T-helper 17 cell (primary cell): ENCODE data around the gene RBPJL. TPM values are rescaled to one million over a fixed set of nuclear protein-coding genes. Genes with fewer than 3 reads are reported as not detected.

Experiments used
- ATAC-seq: fragments of 150-1000 bp; cut with Tn5 transposase; 2 replicates; pipeline ENCODE4 v1.10.0; 2021; ENCODE audit warnings: mild to moderate bottlenecking, moderate library complexity
- DNase-seq, 3 donors: peaks; one replicate each; pipeline versions ENCODE4 v3.0.0 to v3.0.0-alpha.2; 2020 to 2021
- H3K9me3 ChIP-seq: one replicate; pipeline ENCODE4 v1.7.0; 2013; ENCODE audit warnings: low read length, mild to moderate bottlenecking; ENCODE audit not compliant: control insufficient read depth, poor library complexity, severe bottlenecking
- H3K27ac Mint-ChIP-seq: one replicate; pipeline ENCODE4 v1.8.0; 2022; ENCODE audit warnings: mild to moderate bottlenecking, moderate library complexity, mixed read lengths
- H3K27me3 Mint-ChIP-seq: one replicate; pipeline ENCODE4 v1.8.0; 2022; ENCODE audit warnings: mixed read lengths
- H3K36me3 Mint-ChIP-seq: one replicate; pipeline ENCODE4 v1.8.0; 2022; ENCODE audit warnings: low read depth, mixed read lengths
- H3K4me1 Mint-ChIP-seq: one replicate; pipeline ENCODE4 v1.8.0; 2022; ENCODE audit warnings: mild to moderate bottlenecking, mixed read lengths
- H3K4me3 Mint-ChIP-seq: one replicate; pipeline ENCODE4 v1.8.0; 2022; ENCODE audit warnings: mild to moderate bottlenecking, moderate library complexity, mixed read lengths
- total RNA-seq, 4 donors: library from RNA in 2 of 4; stranded (reverse) in 2 of 4; gene quantifications; one replicate each; pipeline ENCODE4 v1.2.3 and lab custom pipeline; 2022 to 2026

The RBPJL gene
- total RNA-seq, 2 donors from 2014 or later = not detected

DNA sequence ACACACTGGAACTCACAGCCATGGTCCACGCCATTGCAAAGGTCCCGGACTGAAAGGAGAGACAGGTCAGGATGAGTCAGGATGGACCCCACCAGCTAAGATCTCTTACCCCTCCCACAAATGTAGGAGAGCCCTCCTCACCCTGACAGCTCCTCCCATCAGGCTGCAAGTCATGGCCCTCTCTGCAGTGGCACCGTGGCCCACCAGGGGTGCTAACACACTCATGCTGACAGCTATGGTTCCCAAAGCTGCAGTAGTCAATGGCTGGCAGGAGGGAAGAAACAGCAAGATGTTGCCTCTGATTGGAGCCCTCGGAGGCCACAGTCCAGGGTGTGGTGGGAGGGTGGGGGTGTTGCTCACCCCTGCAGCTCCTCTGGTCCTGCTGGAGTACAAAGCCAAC, 5.7 kb upstream of the RBPJL start:
- peaks cover 5% of the 10 kb centered on the region for H3K4me1 Mint-ChIP-seq
- H3K36me3 Mint-ChIP-seq = peaks cover 7% of the 10 kb centered on the region
- no peaks in the 10 kb centered on the region for H3K9me3 ChIP-seq
- H3K4me3 Mint-ChIP-seq = no peak overlapping the region
- no peak for DNase-seq
- peaks cover 78% of the 10 kb centered on the region for H3K27me3 Mint-ChIP-seq
- peak; percentile 71 for ATAC-seq
- H3K27ac Mint-ChIP-seq = no peak overlapping the region

DNA sequence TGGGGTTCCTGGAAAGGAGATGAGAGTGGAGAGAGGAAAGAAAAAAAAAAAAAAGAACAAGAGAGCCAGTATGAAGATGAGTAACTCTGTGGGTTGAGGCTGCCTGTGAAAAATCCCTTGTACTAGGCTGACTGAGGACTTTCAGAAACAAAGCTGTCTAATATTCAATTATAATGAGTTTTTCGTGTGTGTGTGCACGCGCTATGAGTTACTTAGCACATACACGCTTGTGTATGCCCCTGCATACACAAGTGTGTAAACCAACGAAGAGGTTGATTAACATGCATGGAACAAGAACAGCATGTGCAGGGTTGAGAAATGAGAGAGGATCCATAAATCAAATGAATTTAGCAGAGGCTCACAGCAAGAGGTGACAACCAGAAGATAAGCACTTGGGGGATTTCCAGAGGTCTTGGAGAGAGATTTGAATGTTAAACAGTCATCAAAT, 4.8 kb upstream of the RBPJL start:
- Mint-ChIP-seq H3K4me1 (peaks cover 5% of the 10 kb centered on the region), H3K36me3 (peaks cover 4% of the 10 kb centered on the region), H3K27me3 (peaks cover 78% of the 10 kb centered on the region), H3K27ac (no peak overlapping the region), H3K4me3 (no peak overlapping the region)
- H3K9me3 ChIP-seq = no peaks in the 10 kb centered on the region
- ATAC-seq (no peak), DNase-seq (no peak)

DNA sequence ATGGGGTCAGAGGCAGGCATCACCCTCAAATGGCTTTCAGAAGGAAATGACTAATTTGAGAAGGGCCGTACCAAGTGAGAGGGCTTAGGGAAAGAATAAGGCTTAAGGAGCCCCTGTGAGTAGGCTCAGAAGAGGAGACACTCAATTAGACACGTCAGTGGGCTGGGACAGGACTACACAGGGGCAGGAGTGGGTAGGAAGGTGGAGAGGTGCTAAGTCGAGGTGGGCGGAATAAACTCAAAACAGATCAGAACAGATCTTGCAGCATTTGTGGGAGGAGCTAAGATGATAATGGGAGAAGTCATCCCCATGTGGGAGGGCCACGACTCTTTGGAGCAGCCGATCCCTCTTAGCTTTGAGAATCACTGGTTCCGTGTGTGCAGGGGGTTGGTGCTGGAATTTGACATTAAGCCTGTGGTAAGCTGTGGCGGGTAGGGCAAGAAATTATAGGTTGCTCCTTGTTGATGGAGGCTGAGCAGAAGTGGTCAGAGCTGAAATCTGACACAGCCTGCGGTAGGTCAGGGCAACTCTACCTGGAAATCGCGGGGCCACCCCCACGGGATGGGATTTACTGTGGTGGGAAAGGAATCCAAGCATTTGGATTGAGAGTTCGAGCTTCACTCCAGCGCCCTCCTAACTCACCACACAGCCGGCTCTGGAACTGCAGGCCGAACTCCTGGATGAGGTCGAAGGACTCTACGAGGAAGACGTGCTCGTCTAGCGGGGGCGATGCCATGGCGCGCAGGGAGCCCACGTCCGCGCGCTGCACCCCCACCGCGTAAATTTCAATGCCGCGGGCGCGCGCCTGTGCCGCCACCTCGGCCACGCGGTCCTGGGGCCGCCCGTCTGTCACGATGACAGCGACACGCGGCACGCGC, 2.8 kb upstream of the RBPJL start:
- Mint-ChIP-seq H3K36me3 (peaks cover 4% of the 10 kb centered on the region), H3K27ac (no peak overlapping the region), H3K4me1 (peaks cover 5% of the 10 kb centered on the region), H3K4me3 (no peak overlapping the region), H3K27me3 (peaks cover 76% of the 10 kb centered on the region)
- no peaks in the 10 kb centered on the region for H3K9me3 ChIP-seq
- ATAC-seq = no peak
- no peak for DNase-seq

DNA sequence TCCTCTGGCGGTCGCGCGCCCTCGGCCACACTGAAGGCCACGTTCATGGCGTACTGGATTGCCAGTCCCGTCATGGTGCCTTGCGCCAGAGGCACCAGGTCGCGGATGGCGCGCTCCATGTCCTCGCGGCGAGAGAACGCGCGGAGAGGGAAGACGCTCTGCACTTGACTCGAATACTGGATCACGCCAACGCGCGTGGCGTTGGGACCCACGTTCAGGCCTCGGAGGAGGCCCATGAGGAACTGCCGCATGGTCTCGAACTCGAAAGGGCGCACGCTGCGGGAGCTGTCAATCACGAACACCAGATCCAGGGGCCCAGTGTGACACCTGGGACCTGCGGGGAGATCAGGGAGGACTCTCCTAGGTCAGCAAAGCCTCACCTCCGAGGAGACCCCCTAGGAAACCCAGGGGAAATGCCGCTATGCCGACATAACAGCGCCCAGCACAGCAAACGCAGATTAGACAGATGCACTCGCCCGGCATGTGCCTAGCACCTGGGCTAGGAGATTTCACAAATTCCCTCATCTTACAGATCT, 2.1 kb upstream of the RBPJL start:
- Mint-ChIP-seq H3K27ac (no peak overlapping the region), H3K27me3 (peaks cover 75% of the 10 kb centered on the region), H3K4me1 (peaks cover 5% of the 10 kb centered on the region), H3K4me3 (no peak overlapping the region), H3K36me3 (peaks cover 2% of the 10 kb centered on the region)
- H3K9me3 ChIP-seq = no peaks in the 10 kb centered on the region
- ATAC-seq (no peak), DNase-seq (no peak)

DNA sequence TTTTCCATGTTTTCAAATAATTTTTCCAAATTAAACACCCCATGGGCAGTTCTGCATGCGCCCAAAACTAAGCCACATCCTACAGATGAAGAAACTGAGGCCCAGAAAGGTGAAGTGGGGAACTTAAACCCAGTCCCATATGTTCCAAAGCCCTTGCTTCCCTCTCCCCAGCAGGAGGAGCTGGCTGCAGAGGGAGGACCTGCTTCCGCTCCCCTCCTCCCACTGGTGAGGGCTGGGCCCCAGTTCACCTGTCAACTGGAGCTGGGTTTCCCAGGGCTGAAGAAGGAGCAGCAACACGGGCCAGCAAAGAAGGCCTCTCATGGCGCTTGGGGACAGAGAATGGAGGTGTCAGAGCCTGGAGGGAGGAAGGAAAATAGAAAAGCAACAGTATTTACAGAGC, 1.4 kb upstream of the RBPJL start:
- peaks cover 75% of the 10 kb centered on the region for H3K27me3 Mint-ChIP-seq
- no peak overlapping the region for H3K4me3 Mint-ChIP-seq
- H3K36me3 Mint-ChIP-seq = peaks cover 2% of the 10 kb centered on the region
- ATAC-seq (no peak), DNase-seq (no peak)
- H3K27ac Mint-ChIP-seq = no peak overlapping the region
- peaks cover 5% of the 10 kb centered on the region for H3K4me1 Mint-ChIP-seq
- no peaks in the 10 kb centered on the region for H3K9me3 ChIP-seq

DNA sequence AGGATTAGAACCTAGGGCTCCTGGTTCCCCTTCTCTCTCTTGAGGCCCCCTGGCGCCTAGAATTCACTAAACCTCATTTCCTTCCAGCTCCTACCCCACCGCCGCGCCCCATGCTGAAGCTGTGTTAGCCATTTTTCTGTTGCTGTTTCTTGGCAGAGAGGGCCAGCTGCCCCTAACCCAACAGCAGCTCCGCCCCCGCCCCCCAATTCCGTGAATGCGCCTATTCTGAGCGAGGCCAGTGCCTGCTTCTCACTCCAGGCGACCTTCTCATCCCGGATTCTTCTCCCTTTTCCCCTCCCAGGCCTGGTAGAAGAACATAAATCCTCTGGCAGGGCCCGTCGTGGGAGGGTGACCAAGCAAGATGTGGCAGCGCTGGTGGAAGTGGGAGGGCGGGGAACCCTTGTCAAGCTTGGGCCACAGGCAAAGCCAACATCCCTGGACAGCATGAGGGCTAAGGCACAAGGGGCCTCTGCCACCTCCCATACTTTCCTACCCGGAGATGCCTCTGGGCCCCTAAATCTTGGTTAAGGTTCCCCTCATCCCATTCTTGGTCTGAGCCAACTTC, 518 bp downstream of the RBPJL start:
- Mint-ChIP-seq H3K36me3 (peaks cover 3% of the 10 kb centered on the region), H3K27ac (peak overlapping the region; percentile 45), H3K4me3 (no peak overlapping the region), H3K27me3 (peaks cover 79% of the 10 kb centered on the region), H3K4me1 (peaks cover 8% of the 10 kb centered on the region)
- DNase-seq (no peak), ATAC-seq (no peak)
- H3K9me3 ChIP-seq = no peaks in the 10 kb centered on the region

DNA sequence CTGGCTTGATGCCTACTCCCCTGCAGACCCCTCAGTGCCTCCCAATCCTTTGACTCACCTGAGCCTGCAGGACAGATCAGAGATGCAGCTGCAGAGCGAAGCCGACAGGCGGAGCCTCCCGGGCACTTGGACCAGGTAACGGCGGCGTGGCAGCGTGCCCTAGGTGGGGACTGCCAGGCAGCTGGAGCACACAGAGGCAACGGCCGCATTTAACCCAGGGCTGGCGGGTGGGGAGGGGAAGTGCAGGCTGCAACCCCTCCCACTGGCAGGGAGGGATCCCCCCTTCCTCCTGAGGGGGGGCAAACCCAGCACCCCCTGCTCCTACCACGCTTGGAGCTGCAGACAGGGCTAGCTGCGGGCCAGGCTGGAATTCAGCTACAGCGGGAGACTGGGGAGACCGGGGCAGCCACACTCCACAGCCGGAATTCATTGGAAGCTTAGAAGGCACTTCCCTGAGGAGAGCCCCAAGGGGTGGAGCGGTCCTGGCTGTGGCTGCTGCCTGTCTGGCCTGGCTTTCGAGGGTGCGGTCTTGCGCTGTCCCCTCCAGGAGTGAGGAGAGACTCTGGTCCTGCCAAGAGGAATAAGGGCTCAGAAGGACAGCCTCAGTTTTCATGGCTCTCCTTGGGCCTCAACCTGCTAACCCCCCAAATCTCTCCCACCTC, 1.6 kb downstream of the RBPJL start, which contains the start of gene MATN4:
Gene MATN4, minus strand, starts transcription at position 183 of the 662 bp plus-strand sequence. CDS start 2,717 bp downstream, outside the sequence.
- ATAC-seq = no peak
- no peak within 1 kb of the TSS for H3K4me3 Mint-ChIP-seq
- peaks cover 76% of the 10 kb centered on the region for H3K27me3 Mint-ChIP-seq

DNA sequence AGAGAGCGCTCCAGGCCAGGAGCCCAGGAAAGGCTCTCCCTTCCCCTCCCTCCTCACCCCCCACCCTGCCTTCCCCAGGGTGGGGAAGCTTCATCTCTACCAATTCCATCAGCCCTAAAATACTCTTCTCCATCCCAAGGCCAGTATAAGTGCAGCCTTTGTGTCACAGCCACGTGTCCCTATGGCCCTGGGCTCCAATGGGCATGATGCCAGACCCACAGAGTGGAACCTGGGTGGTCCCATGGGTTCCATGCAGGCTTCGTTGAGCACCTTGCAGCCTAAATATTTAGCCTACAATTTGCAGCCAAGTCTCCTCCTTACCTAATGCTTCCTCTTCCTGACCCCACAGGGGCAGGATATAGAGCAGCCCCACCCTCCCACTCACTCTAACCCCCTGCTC, 2.4 kb downstream of the RBPJL start:
- H3K36me3 Mint-ChIP-seq = peaks cover 3% of the 10 kb centered on the region
- peaks cover 8% of the 10 kb centered on the region for H3K4me1 Mint-ChIP-seq
- H3K27ac Mint-ChIP-seq = no peak overlapping the region
- H3K9me3 ChIP-seq = no peaks in the 10 kb centered on the region
- DNase-seq (no peak), ATAC-seq (no peak)
- peaks cover 76% of the 10 kb centered on the region for H3K27me3 Mint-ChIP-seq
- no peak overlapping the region for H3K4me3 Mint-ChIP-seq

More for the DNA sequence above, 1.6 kb downstream of the RBPJL start, which contains the start of gene MATN4:
- H3K27ac Mint-ChIP-seq = peak within 1 kb of the TSS; percentile 45
- H3K36me3 Mint-ChIP-seq = peaks cover 3% of the 10 kb centered on the region
- H3K4me1 Mint-ChIP-seq = peaks cover 8% of the 10 kb centered on the region
- H3K9me3 ChIP-seq = no peaks in the 10 kb centered on the region
- DNase-seq = no peak

DNA sequence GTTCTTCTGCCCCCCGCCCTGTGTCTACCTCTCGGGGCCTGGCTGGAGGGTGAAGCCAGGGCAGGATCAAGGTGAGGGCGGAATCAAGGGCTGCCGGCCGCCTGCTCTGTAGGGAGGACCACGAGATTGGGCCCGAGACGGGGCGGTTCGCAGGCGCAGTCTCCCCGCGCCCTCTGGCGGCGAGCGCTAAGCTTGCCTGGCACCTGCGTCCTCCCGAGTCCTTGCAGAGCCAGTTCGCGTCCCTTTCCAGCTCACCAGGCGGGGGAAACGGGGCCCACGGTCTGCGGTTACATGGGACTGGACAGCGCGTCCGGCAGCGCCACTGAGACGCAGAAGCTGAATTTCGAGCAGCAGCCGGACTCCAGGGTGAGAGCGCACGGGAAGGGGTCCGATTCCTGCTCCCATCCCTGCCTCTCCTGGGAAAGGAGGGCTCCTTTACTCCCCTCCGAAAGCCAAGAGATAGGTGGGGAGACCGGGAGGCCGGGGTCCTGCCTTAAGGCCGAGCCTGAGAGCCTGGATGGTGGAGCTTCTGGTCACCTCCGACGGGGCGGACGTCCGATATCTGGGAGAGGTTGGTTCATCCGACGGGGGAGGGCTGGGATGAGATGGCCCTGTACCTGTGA, 5.1 kb downstream of the RBPJL start:
- ATAC-seq = peak; percentile 82
- no peaks in the 10 kb centered on the region for H3K9me3 ChIP-seq
- H3K4me3 Mint-ChIP-seq = no peak overlapping the region
- H3K27me3 Mint-ChIP-seq = peaks cover 78% of the 10 kb centered on the region
- peaks cover 8% of the 10 kb centered on the region for H3K4me1 Mint-ChIP-seq
- DNase-seq = peak; percentile 26 to 53 (median 44)
- no peak overlapping the region for H3K27ac Mint-ChIP-seq
- H3K36me3 Mint-ChIP-seq = peaks cover 3% of the 10 kb centered on the region

DNA sequence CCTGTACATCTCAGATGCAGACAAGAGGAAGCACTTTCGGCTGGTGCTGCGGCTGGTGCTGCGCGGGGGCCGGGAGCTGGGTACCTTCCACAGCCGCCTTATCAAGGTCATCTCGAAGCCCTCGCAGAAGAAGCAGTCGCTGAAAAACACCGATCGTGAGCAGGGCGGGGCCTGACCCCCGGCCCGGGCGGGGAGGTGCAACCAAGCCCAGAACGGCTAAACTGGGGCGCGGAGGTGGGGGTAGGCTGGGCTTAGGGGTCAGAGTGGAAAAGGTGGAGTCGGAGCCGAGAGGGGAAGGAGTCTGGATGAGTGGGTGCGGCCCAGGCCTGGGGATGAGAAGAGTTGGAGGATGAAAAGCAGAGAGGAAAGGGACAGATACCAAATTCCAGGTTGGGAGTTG, 5.6 kb downstream of the RBPJL start:
- ATAC-seq (no peak), DNase-seq (no peak)
- H3K27me3 Mint-ChIP-seq = peaks cover 80% of the 10 kb centered on the region
- peaks cover 11% of the 10 kb centered on the region for H3K4me1 Mint-ChIP-seq
- H3K4me3 Mint-ChIP-seq = no peak overlapping the region
- H3K27ac Mint-ChIP-seq = no peak overlapping the region
- no peaks in the 10 kb centered on the region for H3K9me3 ChIP-seq
- H3K36me3 Mint-ChIP-seq = peaks cover 5% of the 10 kb centered on the region

DNA sequence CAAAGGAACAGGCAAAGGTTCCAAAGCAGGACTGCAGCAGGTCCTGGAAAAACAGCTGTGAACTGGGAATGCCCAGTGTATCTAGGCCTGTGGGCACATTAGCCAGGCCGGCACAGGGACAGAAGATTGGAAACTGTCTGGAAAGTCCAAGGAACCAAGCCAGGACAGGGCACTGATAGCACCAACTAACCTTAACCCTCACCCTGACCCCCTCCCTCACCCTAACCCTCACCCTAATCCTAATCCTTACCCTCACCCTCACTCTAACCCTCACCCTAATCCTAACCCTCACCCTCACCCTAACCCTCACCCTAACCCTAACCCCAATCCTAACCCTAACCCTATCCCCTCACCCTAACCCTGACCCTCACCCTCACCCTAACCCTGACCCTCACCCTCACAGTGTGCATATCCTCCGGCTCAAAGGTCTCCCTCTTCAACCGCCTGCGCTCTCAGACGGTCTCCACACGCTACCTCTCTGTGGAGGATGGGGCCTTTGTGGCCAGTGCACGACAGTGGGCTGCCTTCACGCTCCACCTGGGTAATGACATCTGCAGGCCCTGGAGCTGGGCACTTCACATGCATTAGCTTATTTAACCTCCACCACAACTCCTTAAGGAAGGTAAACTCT, 6.5 kb downstream of the RBPJL start:
- peaks cover 11% of the 10 kb centered on the region for H3K4me1 Mint-ChIP-seq
- H3K9me3 ChIP-seq = no peaks in the 10 kb centered on the region
- peaks cover 5% of the 10 kb centered on the region for H3K36me3 Mint-ChIP-seq
- ATAC-seq = no peak
- DNase-seq = no peak
- H3K4me3 Mint-ChIP-seq = no peak overlapping the region
- peaks cover 78% of the 10 kb centered on the region for H3K27me3 Mint-ChIP-seq
- H3K27ac Mint-ChIP-seq = no peak overlapping the region

DNA sequence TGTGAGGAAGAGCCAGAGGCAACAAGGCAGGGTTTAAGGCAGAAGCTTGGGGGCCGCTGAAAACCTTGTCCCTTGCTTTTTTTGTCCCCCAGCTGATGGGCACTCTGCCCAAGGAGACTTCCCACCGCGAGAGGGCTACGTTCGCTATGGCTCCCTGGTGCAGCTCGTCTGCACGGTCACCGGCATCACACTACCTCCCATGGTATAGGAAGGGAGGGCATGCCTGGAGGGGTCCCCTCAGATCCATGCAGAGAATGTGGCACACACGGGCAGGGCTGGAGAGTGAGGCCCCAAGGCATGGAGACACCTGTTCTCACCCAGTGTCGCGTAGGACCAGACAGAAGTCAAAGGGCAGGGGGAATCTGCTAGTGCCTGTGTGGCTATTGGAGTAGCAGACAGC, 7.3 kb downstream of the RBPJL start:
- H3K9me3 ChIP-seq = no peaks in the 10 kb centered on the region
- Mint-ChIP-seq H3K27ac (no peak overlapping the region), H3K27me3 (peaks cover 78% of the 10 kb centered on the region), H3K4me1 (peaks cover 13% of the 10 kb centered on the region), H3K36me3 (peaks cover 5% of the 10 kb centered on the region), H3K4me3 (no peak overlapping the region)
- ATAC-seq = no peak
- DNase-seq = no peak
